ENCODE results near the gene AGPAT2. TPM values are rescaled to one million over a fixed set of nuclear protein-coding genes. Genes with fewer than 3 reads are reported as not detected.

The AGPAT2 gene
- total RNA-seq, 1 donor: 31.5 TPM

DNA sequence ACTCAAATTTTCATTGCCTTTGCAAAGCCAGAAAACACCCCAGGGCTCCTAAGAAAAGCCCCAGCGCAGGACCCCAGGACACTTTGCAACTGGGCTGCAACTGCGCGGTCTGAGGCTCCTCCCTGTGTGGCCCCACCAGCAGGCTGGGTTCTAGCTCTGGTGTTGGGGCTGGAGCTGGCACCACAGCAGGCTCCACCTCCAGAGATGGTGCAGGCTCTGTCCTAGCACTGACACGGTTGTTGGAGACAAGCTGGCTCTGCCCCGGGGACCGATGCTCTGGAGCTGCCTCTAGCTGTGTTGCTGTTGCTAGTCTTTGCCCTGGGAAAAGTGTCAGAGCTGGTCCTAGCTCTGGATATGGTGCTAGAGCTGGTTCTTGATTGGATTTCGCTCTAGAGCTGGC lies 41.9 kb upstream of the AGPAT2 start:
- no peak for TF ChIP-seq CTCF (IDR thresholded peaks at IDR 0.05; ENCODE audit: insufficient read depth, low read depth, low read length)
- peak overlapping the region; percentile 95 for H3K4me3 ChIP-seq (ENCODE audit: low read depth, low read length)
- no peak for DNase-seq (ENCODE audit: low read depth)

DNA sequence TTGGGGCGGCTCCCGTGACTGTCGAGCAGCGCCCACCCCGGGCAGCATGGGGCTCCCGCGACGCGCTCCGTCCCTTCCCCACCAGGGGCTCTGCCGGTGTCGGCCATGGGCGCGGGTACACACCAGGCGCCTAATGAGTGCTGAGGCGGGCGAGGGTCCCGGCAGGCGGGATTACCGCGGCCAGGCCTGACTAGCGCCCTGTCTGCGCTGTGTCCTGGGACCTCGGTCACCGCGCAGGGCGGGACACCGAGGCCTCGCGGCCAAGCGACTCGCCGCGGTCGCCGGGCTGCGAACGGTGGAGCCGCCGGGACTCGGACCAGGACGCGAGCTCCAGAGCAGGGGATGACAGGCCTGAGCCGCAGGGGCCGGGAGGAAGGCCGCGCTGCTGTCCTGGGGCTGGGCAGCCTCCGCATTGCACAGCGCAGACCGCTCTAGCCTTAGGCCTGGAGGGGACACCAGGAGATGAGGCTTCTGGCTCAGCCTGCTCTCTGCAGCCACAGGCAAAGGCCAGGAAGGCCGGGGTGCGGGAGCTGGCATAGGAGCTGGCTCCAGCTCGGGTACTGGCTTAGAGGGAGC lies 41.4 kb upstream of the AGPAT2 start:
- peak; percentile 54 for DNase-seq (ENCODE audit: low read depth)
- peak overlapping the region; percentile 95 for H3K4me3 ChIP-seq (ENCODE audit: low read depth, low read length)
- no peak for TF ChIP-seq CTCF (IDR thresholded peaks at IDR 0.05; ENCODE audit: insufficient read depth, low read depth, low read length)

DNA sequence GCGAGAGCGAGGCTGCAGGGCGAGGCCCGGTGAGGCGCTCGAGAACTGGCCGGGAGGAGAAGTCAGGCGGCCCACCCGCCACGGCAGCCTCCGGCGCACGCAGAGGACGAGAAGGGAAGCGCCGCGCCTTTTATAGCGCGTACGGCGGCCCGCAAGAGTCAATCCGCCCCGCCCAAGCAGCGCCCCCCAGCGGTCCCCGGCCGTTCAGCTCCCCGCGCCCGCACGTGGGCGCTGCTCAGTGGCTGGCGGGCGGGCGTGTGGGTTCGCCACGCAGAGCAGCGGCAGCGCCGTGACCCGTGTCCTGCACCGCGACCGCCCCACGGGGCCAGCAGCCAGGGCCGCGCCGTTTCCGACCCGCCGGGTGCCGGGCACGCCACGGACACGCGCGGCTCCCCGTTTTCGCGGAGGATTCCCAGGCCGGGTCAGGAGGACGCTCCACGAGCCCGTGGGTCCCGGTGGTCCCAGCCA lies 40.9 kb upstream of the AGPAT2 start:
- H3K4me3 ChIP-seq (ENCODE audit: low read depth, low read length): peak overlapping the region; percentile 95
- DNase-seq (ENCODE audit: low read depth): peak; percentile 89
- peak; percentile 66 for TF ChIP-seq CTCF (IDR thresholded peaks at IDR 0.05; ENCODE audit: insufficient read depth, low read depth, low read length)

DNA sequence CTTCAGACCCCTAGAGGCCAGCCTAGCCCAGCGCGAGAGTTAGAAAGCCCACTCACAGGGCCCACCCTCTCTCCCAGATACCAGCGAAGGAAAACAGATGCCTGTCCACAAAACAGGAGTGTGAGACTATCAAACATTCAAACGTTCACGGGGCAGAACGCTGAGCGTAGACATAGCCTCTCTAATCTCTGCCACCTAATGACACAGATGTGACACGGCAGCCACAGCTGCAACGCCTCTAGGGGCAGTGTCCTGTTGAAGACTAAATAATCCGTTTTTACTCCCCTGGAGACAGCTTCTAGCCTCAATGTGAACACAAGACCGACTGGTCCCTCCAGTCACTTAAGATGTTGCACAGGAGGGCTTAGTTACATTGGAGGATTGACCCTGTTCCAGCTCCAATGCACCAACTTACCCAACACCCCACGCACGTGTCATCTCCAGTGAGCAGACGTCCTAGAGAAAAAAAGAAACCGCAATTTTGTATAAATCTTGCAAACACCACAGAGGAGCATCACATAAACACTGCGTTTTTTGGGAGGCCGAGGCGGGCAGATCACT lies 39.5 kb upstream of the AGPAT2 start:
- H3K4me3 ChIP-seq (ENCODE audit: low read depth, low read length): peak overlapping the region; percentile 95
- peak; percentile 62 for DNase-seq (ENCODE audit: low read depth)
- TF ChIP-seq CTCF (IDR thresholded peaks at IDR 0.05; ENCODE audit: insufficient read depth, low read depth, low read length): peak; percentile 27

GRCh38 chr9:136726118-136726517 lies 38.9 kb upstream of the AGPAT2 start:
- no peak for DNase-seq (ENCODE audit: low read depth)
- H3K4me3 ChIP-seq (ENCODE audit: low read depth, low read length): peak overlapping the region; percentile 95
- no peak for TF ChIP-seq CTCF (IDR thresholded peaks at IDR 0.05; ENCODE audit: insufficient read depth, low read depth, low read length)

DNA sequence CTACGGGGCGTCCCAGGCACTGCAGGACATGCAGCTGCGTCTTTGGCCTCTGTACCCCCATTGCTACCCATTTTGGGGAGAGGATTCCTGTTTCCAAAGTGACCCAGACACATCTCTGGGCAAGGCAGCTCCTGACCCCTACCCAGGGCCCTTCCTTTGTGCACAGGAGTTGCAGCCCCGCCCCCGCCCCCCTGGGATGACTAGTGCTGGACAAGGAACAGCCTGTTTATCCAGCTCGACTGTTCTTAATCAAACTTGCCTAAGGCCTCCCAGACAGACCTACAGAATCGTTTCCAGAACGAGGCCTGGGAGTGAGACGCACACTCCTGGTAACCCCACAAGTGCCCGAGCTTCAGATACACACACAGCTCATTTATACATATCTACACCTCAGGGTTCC lies 38.4 kb upstream of the AGPAT2 start:
- peak overlapping the region; percentile 95 for H3K4me3 ChIP-seq (ENCODE audit: low read depth, low read length)
- TF ChIP-seq CTCF (IDR thresholded peaks at IDR 0.05; ENCODE audit: insufficient read depth, low read depth, low read length): no peak
- peak; percentile 43 for DNase-seq (ENCODE audit: low read depth)

- H3K4me3 ChIP-seq (ENCODE audit: low read depth, low read length): no peak overlapping the region
- no peak for DNase-seq (ENCODE audit: low read depth)
- TF ChIP-seq CTCF (IDR thresholded peaks at IDR 0.05; ENCODE audit: insufficient read depth, low read depth, low read length): no peak
Observed at GRCh38 chr9:136724772-136725171, 37.5 kb upstream of the AGPAT2 start.

Measured in fibroblast of villous mesenchyme (primary cell).